Bronchus fibroblast of lung (primary cell): ENCODE measurements around the gene METAP1D. TPM values are rescaled to one million over a fixed set of nuclear protein-coding genes. Genes with fewer than 3 reads are reported as not detected.

ENCODE experiments used
- total RNA-seq: library from RNA; depleted of rRNA; stranded (reverse); fragments of >200 nt; gene quantifications from 2 replicates; pipeline ENCODE4 v1.2.3, GENCODE V29; 2015

Gene METAP1D
- 4.9 and 7.4 TPM in 2 replicates for total RNA-seq

GRCh38 chr2:171999604-172000469, at the start of gene METAP1D:
TSS of gene METAP1D (plus strand) at chr2:171999953. CDS start at chr2:171999970, 17 bp downstream.

GRCh38 chr2:172085460-172086159, 85.9 kb downstream of the METAP1D start, which contains the start of gene DLX1:
TSS of gene DLX1 (plus strand) at chr2:172085507. CDS start at chr2:172085678, 171 bp downstream.

GRCh38 chr2:172102391-172103359, 102.9 kb downstream of the METAP1D start, which contains the start of gene DLX2:
TSS of gene DLX2 (minus strand) at chr2:172102900. CDS start at chr2:172102538, 362 bp downstream.

Other genes starting within 250 kb of the METAP1D start
- 12.8 and 12.9 TPM in 2 replicates for gene SLC25A12, start 105.7 kb upstream of the METAP1D start, total RNA-seq
- gene HAT1, start 77.5 kb upstream of the METAP1D start, total RNA-seq = 45.6 and 50.6 TPM in 2 replicates
- gene DLX1, start 85.6 kb downstream of the METAP1D start, total RNA-seq = not detected in 2 replicates
- 0.15 TPM in 1 of 2 replicates, not detected in the other for gene DLX2, start 102.9 kb downstream of the METAP1D start, total RNA-seq